H9 (cell line): ENCODE measurements around the gene SRRD. TPM values are rescaled to one million over a fixed set of nuclear protein-coding genes. Genes with fewer than 3 reads are reported as not detected.

Source experiments
- DNase-seq: peaks from one replicate; pipeline ENCODE4 v3.0.0-alpha.2; 2017
- H2AFZ ChIP-seq: one replicate; pipeline ENCODE4 v1.6.1; 2013; ENCODE audit warnings: mild to moderate bottlenecking, low read length, control low read depth, moderate library complexity
- H2AK5ac ChIP-seq: 2 replicates; pipeline ENCODE4 v1.6.1; 2013; ENCODE audit warnings: low read length, control low read depth, mixed read lengths; ENCODE audit not compliant: insufficient read length
- H2BK120ac ChIP-seq: one replicate; pipeline ENCODE4 v1.6.1; 2013; ENCODE audit warnings: low read depth, mild to moderate bottlenecking, low read length, control low read depth, inconsistent platforms; ENCODE audit not compliant: poor library complexity, severe bottlenecking
- H2BK12ac ChIP-seq: 2 replicates; pipeline ENCODE4 v1.6.1; 2013; ENCODE audit warnings: low read length, control low read depth, mixed read lengths, low read depth; ENCODE audit not compliant: insufficient read length
- H2BK15ac ChIP-seq: 2 replicates; pipeline ENCODE4 v1.6.1; 2013; ENCODE audit warnings: low read depth, low read length, control low read depth
- H2BK20ac ChIP-seq: one replicate; pipeline ENCODE4 v1.6.1; 2013; ENCODE audit warnings: low read depth, mild to moderate bottlenecking, low read length, control low read depth, inconsistent platforms; ENCODE audit not compliant: poor library complexity, severe bottlenecking
- H2BK5ac ChIP-seq: 2 replicates; pipeline ENCODE4 v1.6.1; 2013; ENCODE audit warnings: low read length, control low read depth, mixed read lengths; ENCODE audit not compliant: insufficient read length
- H3K14ac ChIP-seq: 2 replicates; pipeline ENCODE4 v1.6.1; 2013; ENCODE audit warnings: low read length, control low read depth; ENCODE audit not compliant: insufficient read depth
- H3K18ac ChIP-seq: 2 replicates; pipeline ENCODE4 v1.6.1; 2013; ENCODE audit warnings: low read depth, mild to moderate bottlenecking, mixed read lengths, low read length, control low read depth; ENCODE audit not compliant: insufficient read length
- H3K23ac ChIP-seq: 2 replicates; pipeline ENCODE4 v1.6.1; 2013; ENCODE audit warnings: low read length, control low read depth, mixed read lengths, low read depth; ENCODE audit not compliant: insufficient read length
- H3K23me2 ChIP-seq: 2 replicates; pipeline ENCODE4 v1.6.1; 2013; ENCODE audit warnings: low read depth, mild to moderate bottlenecking, mixed read lengths, low read length, control low read depth; ENCODE audit not compliant: insufficient read length, poor library complexity, severe bottlenecking
- H3K27ac ChIP-seq: 2 replicates; pipeline ENCODE4 v1.5.1; 2013; ENCODE audit warnings: low read length, control low read depth, mixed read lengths, low read depth; ENCODE audit not compliant: insufficient read length
- H3K27me3 ChIP-seq: 2 replicates; pipeline ENCODE4 v1.6.1; 2013; ENCODE audit warnings: low read length, control low read depth, inconsistent platforms; ENCODE audit not compliant: insufficient read depth
- H3K4ac ChIP-seq: 2 replicates; pipeline ENCODE4 v1.6.1; 2013; ENCODE audit warnings: low read depth, mild to moderate bottlenecking, control low read depth, inconsistent platforms, low read length, moderate library complexity
- H3K4me1 ChIP-seq: 2 replicates; pipeline ENCODE4 v1.6.1; 2013; ENCODE audit warnings: low read length, control low read depth, inconsistent platforms; ENCODE audit not compliant: insufficient read depth
- H3K4me2 ChIP-seq: 2 replicates; pipeline ENCODE4 v1.6.1; 2013; ENCODE audit warnings: low read length, control low read depth, mixed read lengths; ENCODE audit not compliant: insufficient read length, insufficient read depth
- H3K56ac ChIP-seq: 2 replicates; pipeline ENCODE4 v1.6.1; 2013; ENCODE audit warnings: low read depth, mild to moderate bottlenecking, mixed read lengths, low read length, control low read depth; ENCODE audit not compliant: insufficient read length
- H3K79me1 ChIP-seq: 2 replicates; pipeline ENCODE4 v1.6.1; 2013; ENCODE audit warnings: low read depth, mild to moderate bottlenecking, moderate library complexity, low read length, control low read depth, inconsistent platforms; ENCODE audit not compliant: insufficient read depth, poor library complexity, severe bottlenecking
- H3K79me2 ChIP-seq: 2 replicates; pipeline ENCODE4 v1.6.1; 2013; ENCODE audit warnings: low read length, control low read depth, inconsistent platforms; ENCODE audit not compliant: insufficient read depth
- H3K9ac ChIP-seq: 2 replicates; pipeline ENCODE4 v1.6.1; 2013; ENCODE audit warnings: low read length, control low read depth, mixed read lengths; ENCODE audit not compliant: insufficient read length; ENCODE audit errors: extremely low read depth
- H3K9me3 ChIP-seq: one replicate; pipeline ENCODE4 v1.6.1; 2013; ENCODE audit warnings: low read depth, low read length, inconsistent platforms; ENCODE audit not compliant: control insufficient read depth
- H3T11ph ChIP-seq: one replicate; pipeline ENCODE4 v1.6.1; 2013; ENCODE audit warnings: mild to moderate bottlenecking, low read length, control low read depth, inconsistent platforms
- H4K20me1 ChIP-seq: one replicate; pipeline ENCODE4 v1.6.1; 2013; ENCODE audit not compliant: control insufficient read depth, insufficient read length, insufficient read depth
- H4K5ac ChIP-seq: 2 replicates; pipeline ENCODE4 v1.6.1; 2013; ENCODE audit warnings: low read depth, mild to moderate bottlenecking, mixed read lengths, low read length, control low read depth; ENCODE audit not compliant: insufficient read length
- H4K8ac ChIP-seq: replicated peaks from 2 replicates; pipeline ENCODE4 v1.6.1; 2013; ENCODE audit warnings: low read length, control low read depth, mixed read lengths, low read depth; ENCODE audit not compliant: insufficient read length
- H4K91ac ChIP-seq: 2 replicates; pipeline ENCODE4 v1.6.1; 2013; ENCODE audit warnings: low read depth, mild to moderate bottlenecking, moderate library complexity, mixed read lengths, low read length, control low read depth; ENCODE audit not compliant: insufficient read length
- H3K27ac Mint-ChIP-seq, 3 experiments: 2 replicates in 2 of 3; 3 replicates in 1 of 3; pipeline ENCODE4 v1.8.0; 2020 to 2021; ENCODE audit warnings: mixed read lengths in 3 of 3, mild to moderate bottlenecking in 1 of 3, moderate library complexity in 1 of 3
- H3K27me3 Mint-ChIP-seq: 2 replicates; pipeline ENCODE4 v1.8.0; 2021; ENCODE audit warnings: low read depth, mild to moderate bottlenecking, moderate library complexity, mixed read lengths
- H3K36me3 Mint-ChIP-seq, 3 experiments: 2 replicates in 2 of 3; 3 replicates in 1 of 3; pipeline ENCODE4 v1.8.0; 2020 to 2021; ENCODE audit warnings: low read depth in 3 of 3, mixed read lengths in 3 of 3; ENCODE audit not compliant: insufficient read depth in 1 of 3
- H3K4me1 Mint-ChIP-seq, 2 experiments: 2 replicates each; pipeline ENCODE4 v1.8.0; 2020; ENCODE audit warnings: mixed read lengths in 2 of 2
- H3K4me3 Mint-ChIP-seq, 2 experiments: 2 replicates in 1 of 2; 3 replicates in 1 of 2; pipeline ENCODE4 v1.8.0; 2020 to 2021; ENCODE audit warnings: mild to moderate bottlenecking in 2 of 2, mixed read lengths in 2 of 2, moderate library complexity in 1 of 2
- H3K9me3 Mint-ChIP-seq, 2 experiments: 2 replicates in 1 of 2; 3 replicates in 1 of 2; pipeline ENCODE4 v1.8.0; 2020; ENCODE audit warnings: mild to moderate bottlenecking in 2 of 2, mixed read lengths in 2 of 2, moderate library complexity in 1 of 2
- WGBS: extraction: QIAGEN DNeasy Blood & Tissue Kit; methylation state at CpG from one replicate; pipeline ENCODE4 v1.1.7; 2013; ENCODE audit warnings: missing lambda C conversion rate, low lambda C conversion rate, mixed read lengths; ENCODE audit not compliant: insufficient read length; ENCODE audit errors: extremely low coverage; 5-methylcytosine and 5-hydroxymethylcytosine counted together
- total RNA-seq: library from RNA; stranded (reverse); gene quantifications from 2 replicates; pipeline ENCODE4 v1.2.1, GENCODE V29; 2021
- TF ChIP-seq, protein P1 (sequence below): fragments of 200-600 bp; sonication (generic); conservative IDR thresholded peaks from 3 replicates; pipeline ENCODE4 v1.8.0; 2021; ENCODE audit warnings: antibody characterized with exemption, mild to moderate bottlenecking

SRRD gene
- total RNA-seq, 1 experiment from 2014 or later = 36.0 TPM

DNA sequence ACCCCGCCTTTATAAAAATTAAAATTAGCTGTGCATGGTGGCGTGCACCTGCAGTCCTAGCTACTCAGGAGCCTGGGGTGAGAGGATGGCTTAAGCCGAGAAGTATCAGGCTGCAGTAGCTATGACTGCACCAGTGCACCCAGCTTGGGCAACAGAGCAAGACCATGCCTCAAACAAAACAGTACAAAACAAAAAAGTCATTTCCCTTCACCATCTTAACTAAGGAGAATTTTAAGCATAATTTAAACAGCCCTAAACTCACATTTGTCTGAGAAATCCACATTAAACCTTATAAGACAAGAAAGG is 51.9 kb downstream of the SRRD start:
- no peaks in the 10 kb centered on the region for H3K27me3 Mint-ChIP-seq
- Histone ChIP-seq H2BK5ac (no peak overlapping the region), H2BK20ac (no peak overlapping the region), H2BK120ac (no peak overlapping the region), H3K23ac (no peak overlapping the region), H3K56ac (no peak overlapping the region), H3T11ph (no peak overlapping the region), H3K27me3 (no peaks in the 10 kb centered on the region), H4K8ac (no peak overlapping the region), H3K4me1 (no peaks in the 10 kb centered on the region), H3K4me2 (no peak overlapping the region), H3K18ac (no peak overlapping the region), H3K9ac (no peak overlapping the region), H3K9me3 (no peaks in the 10 kb centered on the region), H4K91ac (no peak overlapping the region), H3K23me2 (no peaks in the 10 kb centered on the region), H3K4ac (no peak overlapping the region), H2AK5ac (no peak overlapping the region), H2BK15ac (no peak overlapping the region), H3K14ac (no peak overlapping the region), H3K79me2 (peaks cover under 1% of the 10 kb centered on the region; the same call in 1 of the 2 replicates), H4K5ac (no peak overlapping the region), H4K20me1 (no peaks in the 10 kb centered on the region), H3K27ac (no peak overlapping the region), H2BK12ac (no peak overlapping the region), H3K79me1 (peaks cover 3% of the 10 kb centered on the region), H2AFZ (no peak overlapping the region)
- DNase-seq = no peak
- peaks cover 39 to 74% (median 57%) of the 10 kb centered on the region in 3 experiments for H3K36me3 Mint-ChIP-seq
- no CpG with 5 or more reads among the region's 3 CpGs for WGBS
- no peaks in the 10 kb centered on the region for H3K9me3 Mint-ChIP-seq
- no peak overlapping the region for H3K4me3 Mint-ChIP-seq
- H3K4me1 Mint-ChIP-seq = no peaks in the 10 kb centered on the region
- TF ChIP-seq, protein P1, sequence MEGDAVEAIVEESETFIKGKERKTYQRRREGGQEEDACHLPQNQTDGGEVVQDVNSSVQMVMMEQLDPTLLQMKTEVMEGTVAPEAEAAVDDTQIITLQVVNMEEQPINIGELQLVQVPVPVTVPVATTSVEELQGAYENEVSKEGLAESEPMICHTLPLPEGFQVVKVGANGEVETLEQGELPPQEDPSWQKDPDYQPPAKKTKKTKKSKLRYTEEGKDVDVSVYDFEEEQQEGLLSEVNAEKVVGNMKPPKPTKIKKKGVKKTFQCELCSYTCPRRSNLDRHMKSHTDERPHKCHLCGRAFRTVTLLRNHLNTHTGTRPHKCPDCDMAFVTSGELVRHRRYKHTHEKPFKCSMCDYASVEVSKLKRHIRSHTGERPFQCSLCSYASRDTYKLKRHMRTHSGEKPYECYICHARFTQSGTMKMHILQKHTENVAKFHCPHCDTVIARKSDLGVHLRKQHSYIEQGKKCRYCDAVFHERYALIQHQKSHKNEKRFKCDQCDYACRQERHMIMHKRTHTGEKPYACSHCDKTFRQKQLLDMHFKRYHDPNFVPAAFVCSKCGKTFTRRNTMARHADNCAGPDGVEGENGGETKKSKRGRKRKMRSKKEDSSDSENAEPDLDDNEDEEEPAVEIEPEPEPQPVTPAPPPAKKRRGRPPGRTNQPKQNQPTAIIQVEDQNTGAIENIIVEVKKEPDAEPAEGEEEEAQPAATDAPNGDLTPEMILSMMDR = no peak
- H3K27ac Mint-ChIP-seq = peak overlapping the region in 1 of 3 experiments; percentile 72; a peak in 2 of 7 replicates
